A673 (cell line): ENCODE results near the gene ETV4. TPM values are rescaled to one million over a fixed set of nuclear protein-coding genes. Genes with fewer than 3 reads are reported as not detected.

Experiments used
- BruUV-seq: library from RNA; stranded (reverse); fragments of 400-500 nt; replicated peaks from 2 replicates; lab custom pipeline; 2021; lab: Mats Ljungman, UMichigan
- CTCF ChIA-PET: fragments of 300-600 bp; sonication (Branson Sonifier 250); formaldehyde crosslinking; loops from one replicate; lab custom pipeline; 2022; ENCODE audit warnings: antibody characterized with exemption; lab: Charles Lee
- POLR2A ChIA-PET: fragments of 300-600 bp; sonication (Branson Sonifier 250); formaldehyde crosslinking; loops from one replicate; lab custom pipeline; 2022; ENCODE audit warnings: antibody characterized with exemption; ENCODE audit not compliant: low non-redundant PET; lab: Charles Lee
- DNase-seq: peaks from one replicate; pipeline ENCODE4 v3.0.0-alpha.2; 2015; ENCODE audit warnings: low spot score
- H3K27ac ChIP-seq: fragments of 200-600 bp; sonication (generic); 2 replicates; pipeline ENCODE4 v1.5.1; 2016; ENCODE audit warnings: mixed run types, low read depth, mild to moderate bottlenecking, mixed read lengths, antibody characterized with exemption, low read length; ENCODE audit not compliant: poor library complexity, severe bottlenecking
- H3K27me3 ChIP-seq: fragments of 200-600 bp; sonication (generic); replicated peaks from 2 replicates; pipeline ENCODE4 v1.6.1; 2017; ENCODE audit warnings: mixed run types, low read depth, mild to moderate bottlenecking, mixed read lengths, antibody characterized with exemption, low read length; ENCODE audit not compliant: insufficient read depth, poor library complexity
- H3K36me3 ChIP-seq: fragments of 200-600 bp; sonication (generic); 2 replicates; pipeline ENCODE4 v1.6.1; 2016; ENCODE audit warnings: mixed run types, mild to moderate bottlenecking, mixed read lengths, antibody characterized with exemption, low read length; ENCODE audit not compliant: insufficient read depth, poor library complexity, severe bottlenecking
- H3K4me1 ChIP-seq: fragments of 200-600 bp; sonication (generic); 2 replicates; pipeline ENCODE4 v1.6.1; 2017; ENCODE audit warnings: mixed run types, mild to moderate bottlenecking, mixed read lengths, antibody characterized with exemption, low read length; ENCODE audit not compliant: insufficient read depth, poor library complexity, severe bottlenecking
- H3K4me3 ChIP-seq: fragments of 200-600 bp; sonication (generic); 2 replicates; pipeline ENCODE4 v1.5.1; 2016; ENCODE audit warnings: low read depth, mixed run types, mild to moderate bottlenecking, mixed read lengths, low read length; ENCODE audit not compliant: poor library complexity, severe bottlenecking
- H3K9me3 ChIP-seq: fragments of 200-600 bp; sonication (generic); 2 replicates; pipeline ENCODE4 v1.6.1; 2016; ENCODE audit warnings: mixed run types, low read depth, mild to moderate bottlenecking, mixed read lengths, antibody characterized with exemption, low read length; ENCODE audit not compliant: poor library complexity, severe bottlenecking
- CTCF ChIP-seq: fragments of 300-800, 200-600 bp; sonication (generic); conservative IDR thresholded peaks from 2 replicates; pipeline ENCODE4 v1.5.1; 2017; ENCODE audit warnings: low read depth, mild to moderate bottlenecking, antibody characterized with exemption, low read length, moderate library complexity, mixed read lengths
- EZH2 ChIP-seq: fragments of 200-600 bp; sonication (generic); IDR thresholded peaks from 2 replicates; pipeline ENCODE4 v1.6.1; 2017; ENCODE audit warnings: borderline replicate concordance, low read depth, mild to moderate bottlenecking, mixed read lengths, antibody characterized with exemption, low read length; ENCODE audit not compliant: poor library complexity, severe bottlenecking
- intact Hi-C: fragments of 100-400 bp; cut with micrococcal nuclease; formaldehyde crosslinking; loops from one replicate; pipeline ENCODE4 v1.10.0; 2022; ENCODE audit not compliant: unreplicated experiment
- total RNA-seq: library from RNA; stranded (reverse); gene quantifications from 2 replicates; pipeline ENCODE4 v1.2.3, GENCODE V29; 2021

The ETV4 gene
- total RNA-seq, 1 experiment from 2014 or later = 31.2 TPM

GRCh38 chr17:43568506-43569082 lies 22.5 kb upstream of the ETV4 start:
- TF ChIP-seq CTCF (no peak), EZH2 (no peak)
- no peak for DNase-seq
- Histone ChIP-seq H3K36me3 (no peaks in the 10 kb centered on the region), H3K27me3 (no peaks in the 10 kb centered on the region), H3K4me3 (no peak overlapping the region), H3K4me1 (peaks cover 1% of the 10 kb centered on the region), H3K27ac (no peak overlapping the region), H3K9me3 (no peaks in the 10 kb centered on the region)
- ChIA-PET CTCF (no interaction called here), POLR2A (no interaction called here)
- BruUV-seq = no TSS peak
- intact Hi-C loops = no loop called here

GRCh38 chr17:43563600-43564594 lies 17.8 kb upstream of the ETV4 start:
- CTCF ChIA-PET = no interaction called here
- POLR2A ChIA-PET = no interaction called here

More at GRCh38 chr17:43563600-43564594, 17.8 kb upstream of the ETV4 start:
- no peak overlapping the region for H3K4me3 ChIP-seq
- no peaks in the 10 kb centered on the region for H3K36me3 ChIP-seq
- H3K9me3 ChIP-seq = no peaks in the 10 kb centered on the region
- no peak overlapping the region for H3K27ac ChIP-seq
- BruUV-seq = no TSS peak
- no peaks in the 10 kb centered on the region for H3K27me3 ChIP-seq
- H3K4me1 ChIP-seq = peaks cover 16% of the 10 kb centered on the region
- DNase-seq = no peak
- TF ChIP-seq EZH2 (no peak), CTCF (no peak)
- intact Hi-C loops = no loop called here
